Pancreas (tissue), 10 donors: ENCODE data around the gene PHF10. TPM values are rescaled to one million over a fixed set of nuclear protein-coding genes. Genes with fewer than 3 reads are reported as not detected.

Experiments
- ATAC-seq, 4 donors: fragments of 200-7000 bp; cut with Tn5 transposase; one replicate each; pipeline versions ENCODE4 v1.8.0 to v1.9.1; 2020; ENCODE audit warnings: mild to moderate bottlenecking in 4 of 4, moderate library complexity in 4 of 4
- DNase-seq, 6 donors: peaks; one replicate each; pipeline ENCODE4 v3.0.0-alpha.2; 2020
- FAIRE-seq: peaks from 2 replicates; lab custom pipeline; 2012; peaks lifted over from hg19 to GRCh38; lab: Jason Lieb, UNC
- H3K27ac ChIP-seq, 4 donors: fragments of 200-600 bp; sonication (generic); 1 replicate in 3 of 4; 2 replicates in 1 of 4; pipeline versions ENCODE4 v1.5.0 to v1.8.0; 2020
- H3K27me3 ChIP-seq, 4 donors: fragments of 200-600 bp; one replicate each; pipeline ENCODE4 v1.8.0; 2021
- H3K36me3 ChIP-seq, 3 donors: fragments of 200-600 bp; sonication (generic) in 1 of 3; one replicate each; pipeline versions ENCODE4 v1.5.0 to v1.8.0; 2020 to 2021
- H3K4me1 ChIP-seq, 3 donors: fragments of 200-600 bp; one replicate each; pipeline ENCODE4 v1.8.0; 2021
- H3K4me3 ChIP-seq, 4 donors: fragments of 200-600 bp; sonication (generic) in 2 of 4; one replicate each; pipeline versions ENCODE4 v1.5.0 to v1.8.0; 2020 to 2021
- H3K9me3 ChIP-seq, 4 donors: fragments of 200-600 bp; one replicate each; pipeline ENCODE4 v1.8.0; 2021
- CTCF ChIP-seq, 4 donors: fragments of 200-600 bp; sonication (generic) in 3 of 4; IDR thresholded peaks; one replicate each; pipeline versions ENCODE4 v1.5.0 to v1.8.0; 2021; ENCODE audit warnings: antibody characterized with exemption in 4 of 4
- WGBS, 2 donors: extraction: QIAGEN DNeasy Blood & Tissue Kit; methylation state at CpG; one replicate each; pipeline ENCODE4 v1.1.7; 2013; 5-methylcytosine and 5-hydroxymethylcytosine counted together
- intact Hi-C, 3 donors: fragments of 100-400 bp; cut with DNase I; formaldehyde crosslinking; loops; one replicate each; pipeline versions ENCODE4 v1.11.1 to v1.14.2; 2022
- polyA plus RNA-seq, 2 donors: library from polyadenylated mRNA; stranded (reverse); fragments of 200-250 nt; gene quantifications; one replicate each; pipeline ENCODE4 v1.2.3, GENCODE V29; 2013
- total RNA-seq, 6 donors: library from RNA; stranded (reverse); fragmentation: NEBNext Ultra II Directional in 4 of 6; extraction: Animal tissue kit (Norgen Biotek cat#: 25700) in 4 of 6; gene quantifications; one replicate each; pipeline versions ENCODE4 v1.2.1 to v1.2.4, GENCODE V29; 2021 to 2023
- donor health status: healthy with polysubstance abuse.
- donor health status: DM: no; HTN: no; CAD: no; lungs with moderate emphysema.
- donor health status: DM: no; HTN: no; CAD: no.
- donor health status: control.
- donor health status: control.
- donor health status: Bipolar disorder and iron deficiency.
- donor health status: DM: yes; HTN: yes; CAD: no.
- donor health status: DM: no; HTN: no; CAD: no.
- donor health status: DM: no; HTN: no; CAD: no.
- donor health status: DM: yes; HTN: yes; CAD: no.

The PHF10 gene
- total and polyA plus RNA-seq, 8 donors: 14.1 to 39.8 (median 21.8) TPM

- Histone ChIP-seq H3K27ac (no peak overlapping the region), H3K4me3 (no peak overlapping the region), H3K9me3 (no peaks in the 10 kb centered on the region), H3K27me3 (no peaks in the 10 kb centered on the region), H3K4me1 (peaks cover 8 to 12% (median 12%) of the 10 kb centered on the region in 3 donors), H3K36me3 (peaks cover 0 to 29% (median 7%) of the 10 kb centered on the region in 3 donors)
- intact Hi-C loops: no loop called here
- no peak for TF ChIP-seq CTCF (IDR thresholded peaks at IDR 0.05)
- ATAC-seq: no peak
- 83 to 84% methylated on average over 4 of the region's 4 CpGs for WGBS, 2 donors
- DNase-seq: no peak
- FAIRE-seq: no peak
Observed at GRCh38 chr6:169719117-169719516, 5.2 kb downstream of the PHF10 start.

DNA sequence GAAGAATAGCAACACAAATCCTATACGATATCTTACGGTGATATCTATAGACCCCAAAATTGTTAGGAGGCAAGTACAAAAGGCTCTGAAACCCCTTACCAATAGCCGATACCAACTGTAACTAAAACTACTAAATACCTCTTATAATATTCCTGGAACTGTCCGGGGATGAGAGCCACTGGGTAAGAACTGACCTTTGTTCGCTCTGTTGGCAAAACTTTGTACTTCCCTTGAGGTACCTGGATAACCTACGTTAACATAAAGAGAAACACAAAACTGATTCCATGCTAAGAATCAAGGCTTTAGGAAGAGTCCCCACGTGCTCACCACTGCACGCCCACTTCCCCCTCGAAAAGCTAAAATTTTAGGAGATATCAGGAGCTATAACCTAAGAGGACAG lies 9.7 kb downstream of the PHF10 start:
- TF ChIP-seq CTCF (IDR thresholded peaks at IDR 0.05): no peak
- DNase-seq: no peak
- H3K4me1 ChIP-seq: no peaks in the 10 kb centered on the region
- ATAC-seq: no peak
- WGBS, 2 donors: 92 to 94% methylated on average over 9 of the region's 9 CpGs
- no peak for FAIRE-seq
- no peak overlapping the region for H3K27ac ChIP-seq
- H3K4me3 ChIP-seq: no peak overlapping the region
- H3K27me3 ChIP-seq: no peaks in the 10 kb centered on the region
- intact Hi-C loops: no loop called here
- H3K36me3 ChIP-seq: peaks cover 0 to 59% (median 11%) of the 10 kb centered on the region in 3 donors
- H3K9me3 ChIP-seq: no peaks in the 10 kb centered on the region

DNA sequence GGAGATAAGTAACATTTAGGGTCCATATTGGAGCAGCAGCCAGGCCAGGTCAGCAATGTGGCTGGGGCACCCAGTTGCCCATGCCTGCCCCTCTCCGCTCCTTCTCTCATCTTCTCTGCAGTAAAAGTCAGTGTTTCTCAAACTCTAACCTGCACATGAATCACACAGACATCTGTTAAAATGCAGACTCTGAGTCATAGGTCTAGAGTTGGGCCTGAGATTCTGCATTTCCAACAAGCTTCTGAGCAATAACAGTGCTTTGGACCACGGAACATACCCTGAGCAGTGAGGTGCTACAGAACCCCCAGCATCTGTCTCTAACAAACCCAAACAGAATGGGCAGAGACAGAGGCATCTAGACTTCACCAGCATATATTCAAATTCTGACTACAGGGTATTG lies 10.1 kb downstream of the PHF10 start:
- DNase-seq (no peak), FAIRE-seq (no peak), ATAC-seq (no peak)
- intact Hi-C loops: no loop called here
- WGBS, 2 donors: 97 to 99% methylated on average over 2 of the region's 2 CpGs
- H3K4me1 ChIP-seq: peaks cover 0 to under 1% (median 0%) of the 10 kb centered on the region in 3 donors
- no peaks in the 10 kb centered on the region for H3K9me3 ChIP-seq
- TF ChIP-seq CTCF (IDR thresholded peaks at IDR 0.05): no peak
- peaks cover 0 to 60% (median 11%) of the 10 kb centered on the region in 3 donors for H3K36me3 ChIP-seq
- no peak overlapping the region for H3K4me3 ChIP-seq
- H3K27ac ChIP-seq: no peak overlapping the region
- no peaks in the 10 kb centered on the region for H3K27me3 ChIP-seq

DNA sequence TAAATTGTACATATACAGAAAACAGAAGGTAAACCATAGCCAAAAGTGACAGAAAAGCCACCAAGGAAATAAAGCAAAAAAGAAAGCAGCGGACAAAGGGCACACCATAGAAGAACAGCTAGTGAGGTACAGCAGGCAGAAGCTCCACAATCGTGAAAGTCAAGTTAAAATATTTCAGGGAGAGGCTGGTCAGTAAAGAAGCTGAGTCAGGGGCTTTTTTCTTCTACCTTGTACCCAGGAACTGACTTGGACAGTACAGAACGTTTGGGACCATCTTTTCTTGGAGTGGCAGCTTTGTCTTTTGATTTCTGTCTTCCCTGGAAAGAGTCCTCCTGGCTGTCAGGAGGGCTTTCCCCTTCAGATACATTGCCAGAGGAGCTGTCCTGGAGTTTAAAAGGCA lies 14.3 kb downstream of the PHF10 start:
- WGBS, 2 donors: 73 to 81% methylated on average over 3 of the region's 3 CpGs
- intact Hi-C loops: no loop called here
- Histone ChIP-seq H3K36me3 (peaks cover 0 to 38% (median 8%) of the 10 kb centered on the region in 3 donors), H3K27me3 (no peaks in the 10 kb centered on the region), H3K27ac (no peak overlapping the region), H3K4me3 (no peak overlapping the region), H3K4me1 (peaks cover 0 to 4% (median 0%) of the 10 kb centered on the region in 3 donors), H3K9me3 (no peaks in the 10 kb centered on the region)
- DNase-seq: no peak
- no peak for FAIRE-seq
- no peak for ATAC-seq
- no peak for TF ChIP-seq CTCF (IDR thresholded peaks at IDR 0.05)

- FAIRE-seq (no peak), DNase-seq (no peak), ATAC-seq (no peak)
- intact Hi-C loops: no loop called here
- no peaks in the 10 kb centered on the region for H3K27me3 ChIP-seq
- peaks cover 0 to 31% (median 8%) of the 10 kb centered on the region in 3 donors for H3K36me3 ChIP-seq
- H3K9me3 ChIP-seq: no peaks in the 10 kb centered on the region
- no peak overlapping the region for H3K27ac ChIP-seq
- TF ChIP-seq CTCF (IDR thresholded peaks at IDR 0.05): no peak
- H3K4me1 ChIP-seq: peaks cover 1 to 9% (median 4%) of the 10 kb centered on the region in 3 donors
- H3K4me3 ChIP-seq: no peak overlapping the region
Observed at GRCh38 chr6:169709293-169709692, 15.0 kb downstream of the PHF10 start.
